ENCODE data around the gene TNNI3K.
A peak's percentile ranks its signal among the peaks of the same experiment; 100 is the strongest.

TNNI3K gene

GRCh38 chr1:74453277-74453676, 218.1 kb downstream of the TNNI3K start:
- DNase-seq: no peak

GRCh38 chr1:74455390-74455789, 220.2 kb downstream of the TNNI3K start:
- no peak for DNase-seq

- DNase-seq: no peak
Measured at GRCh38 chr1:74457253-74457652, 222.1 kb downstream of the TNNI3K start.

DNA sequence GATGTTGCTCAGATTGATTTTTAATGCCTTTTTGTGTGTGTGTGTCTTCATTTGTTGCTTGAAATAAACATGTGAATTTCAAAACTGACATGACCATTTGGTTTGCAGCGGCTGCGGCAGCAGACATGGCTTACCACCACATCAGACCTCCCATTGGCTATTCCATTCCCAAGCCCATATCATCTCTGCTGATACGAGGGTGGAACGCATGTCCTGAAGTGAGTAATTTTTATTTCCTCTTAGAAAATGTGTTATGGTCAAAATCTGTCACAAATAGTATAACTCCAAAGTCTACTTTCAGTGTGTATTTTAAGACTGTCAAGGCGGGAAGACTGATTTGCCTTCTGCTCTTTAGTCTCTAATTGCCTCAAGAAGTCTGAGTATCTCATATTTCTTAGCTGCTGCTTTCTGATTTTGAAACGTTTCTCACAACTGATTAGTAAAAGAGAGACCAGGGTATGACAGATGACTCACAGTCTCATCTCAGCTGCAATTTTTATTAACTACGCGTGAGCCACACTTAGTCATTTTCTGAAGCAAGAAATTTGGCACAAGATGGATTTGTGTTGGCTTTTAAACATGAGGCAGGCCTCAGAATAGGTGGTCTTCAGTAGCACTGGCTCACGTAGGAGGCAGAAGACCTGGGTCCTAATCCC, 228.3 kb downstream of the TNNI3K start:
- DNase-seq: no peak

- DNase-seq: no peak
Measured at GRCh38 chr1:74464037-74464436, 228.8 kb downstream of the TNNI3K start.

DNA sequence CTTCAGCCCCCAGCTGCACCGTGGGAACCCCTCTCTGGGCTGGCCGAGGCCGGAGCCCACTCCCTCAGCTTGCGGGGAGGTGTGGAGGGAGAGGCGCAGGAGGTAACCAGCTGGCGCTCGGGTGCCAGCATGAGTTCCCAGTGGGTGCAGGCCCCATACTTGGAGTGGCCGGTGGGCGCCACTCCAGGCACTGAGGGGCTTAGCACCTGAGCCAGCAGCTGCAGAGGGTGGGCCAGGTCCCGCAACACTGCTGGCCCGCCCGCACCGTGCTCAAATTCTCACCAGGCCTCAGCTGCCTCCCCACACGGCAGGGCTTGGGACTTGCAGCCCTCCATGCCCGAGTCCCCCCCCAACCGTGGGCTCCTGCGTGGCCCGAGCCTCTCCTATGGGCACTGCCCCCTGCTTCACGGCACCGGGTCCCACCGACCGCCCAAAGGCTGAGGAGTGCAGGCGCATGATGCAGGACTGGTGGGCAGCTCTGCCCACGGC, 230.1 kb downstream of the TNNI3K start:
- no peak for DNase-seq

- DNase-seq: no peak
Measured at GRCh38 chr1:74467786-74468377, 232.7 kb downstream of the TNNI3K start.

DNA sequence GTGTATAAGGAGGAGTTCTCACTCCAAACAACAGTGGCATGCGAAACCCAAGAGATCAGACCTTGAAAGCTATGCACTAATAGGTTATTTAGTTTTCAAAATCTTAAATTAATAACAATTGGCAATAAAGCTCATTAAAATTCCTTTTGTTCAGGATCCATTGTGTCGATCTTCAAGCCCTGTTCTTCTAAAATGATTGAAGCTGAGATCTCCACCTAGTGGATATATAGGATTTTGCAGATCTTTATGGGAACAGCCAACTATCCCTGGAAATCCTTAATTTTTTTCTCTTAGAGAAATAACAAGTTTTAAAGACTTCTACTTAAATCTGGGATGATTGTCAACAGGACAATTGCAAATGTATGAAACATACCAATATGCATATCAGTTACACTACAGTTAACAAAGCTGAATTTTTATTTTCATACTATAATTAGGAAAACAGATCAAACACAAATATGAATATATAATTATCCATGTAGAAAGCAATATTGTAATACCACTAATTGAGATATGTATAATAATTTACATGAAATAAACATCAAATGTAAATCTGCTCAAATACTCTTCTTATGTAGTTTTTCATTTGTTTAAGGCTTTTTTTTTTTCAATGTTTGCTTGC, 233.9 kb downstream of the TNNI3K start:
- no peak for DNase-seq

- DNase-seq: no peak
Measured at GRCh38 chr1:74470251-74470650, 235.1 kb downstream of the TNNI3K start.

DNA sequence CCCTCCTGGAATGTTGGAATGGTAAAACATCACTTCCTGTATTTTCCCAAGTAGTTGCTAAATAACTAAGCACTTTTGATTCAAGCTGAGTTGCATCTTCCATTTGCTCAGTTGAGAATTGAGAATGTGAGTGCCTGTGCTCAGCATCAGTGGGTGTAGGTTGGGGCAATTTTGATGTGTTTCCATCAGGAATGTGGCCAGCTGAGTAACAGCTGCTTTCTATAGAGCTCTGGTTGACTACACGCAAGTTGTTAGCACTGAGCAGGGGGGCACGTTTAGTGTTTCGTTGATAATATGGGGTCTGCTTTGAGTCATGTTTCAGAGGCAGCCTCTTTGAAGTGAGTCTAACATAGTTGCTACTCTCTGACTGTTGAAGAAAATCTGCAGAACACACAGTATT, 235.7 kb downstream of the TNNI3K start:
- DNase-seq: no peak

GRCh38 chr1:74471470-74471869, 236.3 kb downstream of the TNNI3K start:
- no peak for DNase-seq

GRCh38 chr1:74474585-74474984, 239.4 kb downstream of the TNNI3K start:
- DNase-seq: no peak

- DNase-seq: no peak
Measured at GRCh38 chr1:74478979-74479378, 243.8 kb downstream of the TNNI3K start.

- DNase-seq: no peak
Measured at GRCh38 chr1:74480068-74480467, 244.9 kb downstream of the TNNI3K start.

GRCh38 chr1:74481607-74482006, 246.4 kb downstream of the TNNI3K start:
- no peak for DNase-seq

DNA sequence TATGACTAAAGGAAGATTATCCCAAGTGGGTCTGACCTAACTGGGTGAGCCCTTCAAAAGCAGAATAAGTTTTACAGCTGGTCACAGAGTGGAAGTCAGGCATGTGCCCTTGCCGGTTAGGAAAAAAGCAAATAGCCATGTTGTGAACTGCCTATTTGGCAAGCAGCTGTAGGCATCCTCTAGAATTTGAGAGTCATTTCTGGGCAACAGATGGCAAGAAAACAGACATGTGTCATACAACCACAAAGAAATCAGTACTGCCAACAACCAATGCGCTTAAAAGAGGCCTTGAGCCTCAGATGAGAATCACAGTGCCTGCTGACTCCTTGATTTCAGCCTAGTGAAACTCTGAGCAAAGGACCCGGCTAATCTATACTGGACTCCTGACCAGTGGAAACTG, 250.4 kb downstream of the TNNI3K start:
- no peak for DNase-seq

GRCh38 chr1:74486036-74486435, 250.8 kb downstream of the TNNI3K start:
- DNase-seq: no peak

DNA sequence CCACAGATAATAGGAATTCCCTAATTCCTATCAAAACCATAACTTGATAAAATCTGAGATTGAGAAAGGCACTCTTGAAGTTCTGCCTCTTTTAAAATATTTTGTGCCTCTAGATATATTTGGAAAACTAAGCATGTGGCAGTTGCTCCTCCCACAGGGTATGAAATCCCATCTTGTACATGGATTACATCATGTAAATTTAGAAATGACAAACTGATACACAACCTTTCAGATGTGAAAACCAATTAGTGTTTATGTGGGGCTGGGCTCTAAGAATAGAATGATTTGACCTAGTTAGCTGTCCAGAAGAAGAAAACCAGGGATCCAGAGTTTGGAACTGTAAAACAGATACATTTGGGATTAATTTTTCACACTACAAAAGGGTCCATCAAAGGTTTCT, 261.5 kb downstream of the TNNI3K start:
- no peak for DNase-seq

DNA sequence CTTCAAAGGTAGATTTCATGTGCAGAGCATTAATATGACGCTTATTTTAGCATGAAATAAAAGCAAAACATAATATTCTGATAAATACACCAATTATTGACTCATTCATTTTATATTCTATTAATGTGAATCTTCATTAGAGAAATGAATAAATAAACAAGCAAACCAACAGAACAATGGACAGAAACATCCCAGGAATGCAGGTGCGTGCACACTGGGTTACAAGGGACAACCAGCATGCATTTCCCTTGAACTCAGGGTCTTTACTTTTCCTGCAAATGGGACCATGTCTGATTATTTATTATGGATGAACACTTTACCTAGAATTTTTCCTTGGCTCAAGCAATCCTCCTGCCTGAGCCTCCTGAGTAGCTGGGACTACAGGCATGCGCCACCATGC, 263.7 kb downstream of the TNNI3K start:
- no peak for DNase-seq

GRCh38 chr1:74502432-74502831, 267.2 kb downstream of the TNNI3K start:
- no peak for DNase-seq

DNA sequence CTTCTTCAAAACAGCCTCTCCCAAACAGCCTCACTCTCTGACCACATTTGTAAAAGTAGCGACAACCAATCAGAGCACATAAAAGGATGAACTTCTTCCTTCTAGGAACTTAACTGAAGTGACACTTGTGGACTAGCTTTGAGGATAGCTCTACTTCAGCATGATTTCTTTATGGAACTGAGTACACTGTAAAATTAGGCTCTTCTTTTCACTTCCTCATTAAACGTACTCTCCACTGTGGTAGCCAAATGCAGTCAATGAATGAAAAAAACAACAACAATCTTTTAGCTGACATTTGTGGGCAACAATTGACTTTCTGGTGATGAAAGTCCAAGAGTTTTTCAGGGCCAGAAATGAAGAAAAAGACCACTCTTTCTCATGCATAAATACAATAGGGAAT, 267.7 kb downstream of the TNNI3K start:
- no peak for DNase-seq

DNA sequence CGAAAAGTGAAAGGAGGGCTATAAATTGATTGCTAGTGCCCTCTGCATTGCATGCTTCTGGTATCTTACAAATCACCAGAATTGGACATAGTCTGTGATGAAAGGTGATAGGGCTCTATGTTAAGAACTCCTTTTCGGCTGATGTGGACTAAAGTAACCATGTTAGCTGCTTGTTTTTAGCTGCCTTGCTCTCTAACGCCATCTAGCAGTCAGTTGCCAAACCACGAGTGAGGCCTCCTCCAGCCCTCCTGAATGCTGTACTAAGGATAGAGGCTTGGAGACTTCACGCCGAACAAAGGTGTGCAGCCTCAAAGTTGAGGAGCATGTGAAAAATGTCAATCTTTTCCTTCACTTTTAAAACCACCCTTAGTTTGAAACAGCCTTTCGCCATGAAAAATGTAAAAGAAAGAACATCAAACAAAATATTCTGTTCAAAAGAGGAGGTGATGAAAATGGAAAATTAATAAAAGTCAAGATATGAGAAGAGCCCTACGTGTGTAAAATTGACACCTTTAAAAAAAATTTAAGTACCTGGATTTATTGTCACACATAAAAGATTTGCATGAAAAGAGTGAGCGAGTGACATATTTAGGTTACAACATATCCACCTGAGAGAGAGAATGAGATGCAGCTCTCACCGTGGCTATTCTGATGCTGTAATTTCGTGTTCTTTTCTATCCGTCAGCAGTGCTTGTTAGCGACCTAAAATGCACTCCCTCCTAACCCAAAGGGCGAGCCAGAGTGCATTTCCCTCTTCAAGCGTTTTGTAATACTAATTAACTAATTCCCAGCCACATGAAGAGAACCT, 269.1 kb downstream of the TNNI3K start:
- DNase-seq: peak; percentile 10

- no peak for DNase-seq
Measured at GRCh38 chr1:74504933-74505512, 269.8 kb downstream of the TNNI3K start.

Data from CD4-positive, alpha-beta T cell treated with Interleukin-17A for 4 hours (primary cell).